Measurements from ENCODE around the gene CDC40.

Gene CDC40

DNA sequence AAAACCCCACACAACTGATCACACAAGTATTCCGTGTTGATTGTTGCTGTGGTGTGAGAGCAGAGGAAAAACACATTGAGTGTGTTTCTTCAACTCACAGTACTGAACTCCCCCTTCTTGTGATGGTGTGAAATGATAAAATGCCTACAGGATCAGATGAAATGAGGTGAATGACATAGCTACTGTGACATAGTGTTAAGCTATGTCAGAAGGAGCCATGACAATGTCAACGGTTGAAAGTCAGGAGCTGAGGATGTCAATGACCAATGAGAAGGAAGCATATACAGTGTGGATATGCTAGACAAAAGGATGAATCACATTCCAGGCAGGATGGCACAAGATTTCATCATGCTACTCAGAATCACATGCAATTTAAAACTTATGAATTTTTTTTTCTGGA is 39.6 kb upstream of the CDC40 start:
- ATAC-seq = no peak
- TF ChIP-seq, protein P1, sequence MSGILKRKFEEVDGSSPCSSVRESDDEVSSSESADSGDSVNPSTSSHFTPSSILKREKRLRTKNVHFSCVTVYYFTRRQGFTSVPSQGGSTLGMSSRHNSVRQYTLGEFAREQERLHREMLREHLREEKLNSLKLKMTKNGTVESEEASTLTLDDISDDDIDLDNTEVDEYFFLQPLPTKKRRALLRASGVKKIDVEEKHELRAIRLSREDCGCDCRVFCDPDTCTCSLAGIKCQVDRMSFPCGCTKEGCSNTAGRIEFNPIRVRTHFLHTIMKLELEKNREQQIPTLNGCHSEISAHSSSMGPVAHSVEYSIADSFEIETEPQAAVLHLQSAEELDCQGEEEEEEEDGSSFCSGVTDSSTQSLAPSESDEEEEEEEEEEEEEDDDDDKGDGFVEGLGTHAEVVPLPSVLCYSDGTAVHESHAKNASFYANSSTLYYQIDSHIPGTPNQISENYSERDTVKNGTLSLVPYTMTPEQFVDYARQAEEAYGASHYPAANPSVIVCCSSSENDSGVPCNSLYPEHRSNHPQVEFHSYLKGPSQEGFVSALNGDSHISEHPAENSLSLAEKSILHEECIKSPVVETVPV (CRISPR knock-in tag; IDR thresholded peaks at IDR 0.05) = no peak
- TF ChIP-seq ZNF565 (CRISPR knock-in tag; conservative IDR thresholded peaks at IDR 0.05; ENCODE audit: low read depth) = no peak
- TF ChIP-seq ARNTL (CRISPR knock-in tag; IDR thresholded peaks at IDR 0.05; ENCODE audit: borderline replicate concordance, low read depth) = no peak

GRCh38 chr6:110147870-110148269 is 32.4 kb upstream of the CDC40 start:
- no peak for ATAC-seq
- TF ChIP-seq RARB (CRISPR knock-in tag; IDR thresholded peaks at IDR 0.05) (no peak), ZNF565 (CRISPR knock-in tag; conservative IDR thresholded peaks at IDR 0.05; ENCODE audit: low read depth) (no peak), PPARA (CRISPR knock-in tag; IDR thresholded peaks at IDR 0.05; ENCODE audit: borderline replicate concordance) (no peak)

DNA sequence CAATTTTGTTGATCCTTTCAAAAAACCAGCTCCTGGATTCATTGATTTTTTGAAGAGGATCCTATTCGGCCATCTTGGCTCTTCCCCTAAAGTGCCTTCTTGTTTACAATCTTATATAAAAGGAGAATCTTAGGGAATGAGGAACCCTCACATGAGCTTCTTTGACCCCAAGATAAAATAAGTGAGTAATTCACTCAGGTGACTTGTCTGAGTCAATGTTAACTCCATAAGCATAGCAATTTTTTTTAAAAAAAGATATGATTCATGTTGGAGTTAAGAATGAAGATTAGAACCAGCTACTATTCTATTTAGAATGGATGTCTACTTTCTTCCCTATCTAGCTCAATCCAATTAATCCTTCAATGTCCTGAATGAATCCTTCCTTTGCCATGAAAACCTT is 21.7 kb upstream of the CDC40 start:
- TF ChIP-seq PPARA (CRISPR knock-in tag; IDR thresholded peaks at IDR 0.05; ENCODE audit: borderline replicate concordance) = no peak
- ATAC-seq = no peak

DNA sequence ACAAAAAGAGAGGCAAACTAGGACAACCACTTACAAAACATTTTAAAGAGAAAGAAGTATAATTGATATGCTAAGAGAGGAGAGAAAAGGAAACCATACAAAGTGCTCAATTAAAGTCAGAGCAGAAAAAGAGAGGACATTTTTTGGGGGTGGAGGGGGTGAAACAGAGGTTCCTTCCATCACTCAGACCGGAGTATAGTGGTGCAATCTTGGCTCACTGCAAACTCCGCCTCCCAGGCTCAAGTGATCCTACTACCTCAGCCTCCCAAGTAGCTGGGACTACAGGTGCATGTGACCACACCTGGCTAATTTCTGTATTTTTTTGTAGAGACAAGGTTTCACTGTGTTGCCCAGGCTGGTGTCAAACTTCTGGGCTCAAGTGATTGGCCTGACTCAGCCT is 10.1 kb upstream of the CDC40 start:
- ATAC-seq = no peak
- no peak for TF ChIP-seq ESRRG (CRISPR knock-in tag; IDR thresholded peaks at IDR 0.05)
- TF ChIP-seq, protein P2, sequence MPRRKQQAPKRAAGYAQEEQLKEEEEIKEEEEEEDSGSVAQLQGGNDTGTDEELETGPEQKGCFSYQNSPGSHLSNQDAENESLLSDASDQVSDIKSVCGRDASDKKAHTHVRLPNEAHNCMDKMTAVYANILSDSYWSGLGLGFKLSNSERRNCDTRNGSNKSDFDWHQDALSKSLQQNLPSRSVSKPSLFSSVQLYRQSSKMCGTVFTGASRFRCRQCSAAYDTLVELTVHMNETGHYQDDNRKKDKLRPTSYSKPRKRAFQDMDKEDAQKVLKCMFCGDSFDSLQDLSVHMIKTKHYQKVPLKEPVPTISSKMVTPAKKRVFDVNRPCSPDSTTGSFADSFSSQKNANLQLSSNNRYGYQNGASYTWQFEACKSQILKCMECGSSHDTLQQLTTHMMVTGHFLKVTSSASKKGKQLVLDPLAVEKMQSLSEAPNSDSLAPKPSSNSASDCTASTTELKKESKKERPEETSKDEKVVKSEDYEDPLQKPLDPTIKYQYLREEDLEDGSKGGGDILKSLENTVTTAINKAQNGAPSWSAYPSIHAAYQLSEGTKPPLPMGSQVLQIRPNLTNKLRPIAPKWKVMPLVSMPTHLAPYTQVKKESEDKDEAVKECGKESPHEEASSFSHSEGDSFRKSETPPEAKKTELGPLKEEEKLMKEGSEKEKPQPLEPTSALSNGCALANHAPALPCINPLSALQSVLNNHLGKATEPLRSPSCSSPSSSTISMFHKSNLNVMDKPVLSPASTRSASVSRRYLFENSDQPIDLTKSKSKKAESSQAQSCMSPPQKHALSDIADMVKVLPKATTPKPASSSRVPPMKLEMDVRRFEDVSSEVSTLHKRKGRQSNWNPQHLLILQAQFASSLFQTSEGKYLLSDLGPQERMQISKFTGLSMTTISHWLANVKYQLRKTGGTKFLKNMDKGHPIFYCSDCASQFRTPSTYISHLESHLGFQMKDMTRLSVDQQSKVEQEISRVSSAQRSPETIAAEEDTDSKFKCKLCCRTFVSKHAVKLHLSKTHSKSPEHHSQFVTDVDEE (CRISPR knock-in tag; IDR thresholded peaks at IDR 0.05) = no peak
- no peak for TF ChIP-seq ARNTL (CRISPR knock-in tag; IDR thresholded peaks at IDR 0.05; ENCODE audit: borderline replicate concordance, low read depth)
- no peak for TF ChIP-seq SNAI2 (CRISPR knock-in tag; IDR thresholded peaks at IDR 0.05)
- TF ChIP-seq CSDC2 (CRISPR knock-in tag; IDR thresholded peaks at IDR 0.05) = no peak
- TF ChIP-seq TCF4 (CRISPR knock-in tag; IDR thresholded peaks at IDR 0.05; ENCODE audit: borderline replicate concordance) = no peak
- TF ChIP-seq, protein P1 (CRISPR knock-in tag; IDR thresholded peaks at IDR 0.05) = no peak

DNA sequence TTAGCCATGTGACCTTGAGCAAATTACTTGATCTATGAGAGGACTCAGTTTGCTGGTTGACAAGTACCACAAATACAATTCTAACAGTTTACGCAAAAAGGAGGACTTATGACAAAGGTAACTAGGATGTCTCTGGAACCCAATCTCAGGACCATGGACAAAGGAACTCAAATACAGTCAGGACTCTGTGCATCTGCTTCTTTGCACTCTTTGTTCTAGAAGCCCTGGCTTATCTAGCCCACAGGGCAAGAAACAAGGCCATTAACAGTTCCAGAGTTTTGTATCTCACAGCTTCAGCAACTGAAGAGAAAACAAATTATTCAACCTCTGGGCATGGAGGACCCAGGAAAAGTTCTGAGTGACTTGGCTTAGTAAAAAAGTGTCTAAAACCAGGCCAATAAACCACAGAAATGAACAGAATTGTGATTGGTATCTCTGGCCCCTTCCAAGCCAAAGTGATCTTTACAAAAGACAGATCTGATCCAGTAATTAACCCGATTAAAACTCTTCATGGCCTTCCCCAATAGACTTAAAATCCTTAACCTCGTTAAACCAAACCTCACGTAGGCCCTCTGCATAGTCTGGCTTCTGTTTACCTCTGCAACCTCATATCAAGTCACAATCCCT is 6.6 kb upstream of the CDC40 start:
- peak; percentile 56; the same call in 1 of the 3 replicates for ATAC-seq
- TF ChIP-seq ZNF565 (CRISPR knock-in tag; conservative IDR thresholded peaks at IDR 0.05; ENCODE audit: low read depth) = no peak
- no peak for TF ChIP-seq SNAI2 (CRISPR knock-in tag; IDR thresholded peaks at IDR 0.05)
- TF ChIP-seq RARB (CRISPR knock-in tag; IDR thresholded peaks at IDR 0.05) = no peak
- no peak for TF ChIP-seq TOX (CRISPR knock-in tag; IDR thresholded peaks at IDR 0.05; ENCODE audit: borderline replicate concordance)
- 0 out of 2 replicates have a peak, but pooled peaks have one; percentile 33 for TF ChIP-seq ZFP3 (CRISPR knock-in tag; IDR thresholded peaks at IDR 0.05)
- TF ChIP-seq ZNF70 (CRISPR knock-in tag; IDR thresholded peaks at IDR 0.05) = no peak
- TF ChIP-seq, protein P2 (CRISPR knock-in tag; IDR thresholded peaks at IDR 0.05) = no peak
- no peak for TF ChIP-seq GLIS3 (CRISPR knock-in tag; IDR thresholded peaks at IDR 0.05)
- 0 out of 2 replicates have a peak, but pooled peaks have one; percentile 43 for TF ChIP-seq CSDC2 (CRISPR knock-in tag; IDR thresholded peaks at IDR 0.05)
- no peak for TF ChIP-seq BACH2 (CRISPR knock-in tag; IDR thresholded peaks at IDR 0.05; ENCODE audit: borderline replicate concordance)
- TF ChIP-seq PPARA (CRISPR knock-in tag; IDR thresholded peaks at IDR 0.05; ENCODE audit: borderline replicate concordance) = no peak
- TF ChIP-seq OSR1 (CRISPR knock-in tag; IDR thresholded peaks at IDR 0.05) = no peak
- TF ChIP-seq, protein P3, sequence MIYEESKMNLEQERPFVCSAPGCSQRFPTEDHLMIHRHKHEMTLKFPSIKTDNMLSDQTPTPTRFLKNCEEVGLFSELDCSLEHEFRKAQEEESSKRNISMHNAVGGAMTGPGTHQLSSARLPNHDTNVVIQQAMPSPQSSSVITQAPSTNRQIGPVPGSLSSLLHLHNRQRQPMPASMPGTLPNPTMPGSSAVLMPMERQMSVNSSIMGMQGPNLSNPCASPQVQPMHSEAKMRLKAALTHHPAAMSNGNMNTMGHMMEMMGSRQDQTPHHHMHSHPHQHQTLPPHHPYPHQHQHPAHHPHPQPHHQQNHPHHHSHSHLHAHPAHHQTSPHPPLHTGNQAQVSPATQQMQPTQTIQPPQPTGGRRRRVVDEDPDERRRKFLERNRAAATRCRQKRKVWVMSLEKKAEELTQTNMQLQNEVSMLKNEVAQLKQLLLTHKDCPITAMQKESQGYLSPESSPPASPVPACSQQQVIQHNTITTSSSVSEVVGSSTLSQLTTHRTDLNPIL (CRISPR knock-in tag; IDR thresholded peaks at IDR 0.05; ENCODE audit: low read depth) = no peak
- TF ChIP-seq, protein P4, sequence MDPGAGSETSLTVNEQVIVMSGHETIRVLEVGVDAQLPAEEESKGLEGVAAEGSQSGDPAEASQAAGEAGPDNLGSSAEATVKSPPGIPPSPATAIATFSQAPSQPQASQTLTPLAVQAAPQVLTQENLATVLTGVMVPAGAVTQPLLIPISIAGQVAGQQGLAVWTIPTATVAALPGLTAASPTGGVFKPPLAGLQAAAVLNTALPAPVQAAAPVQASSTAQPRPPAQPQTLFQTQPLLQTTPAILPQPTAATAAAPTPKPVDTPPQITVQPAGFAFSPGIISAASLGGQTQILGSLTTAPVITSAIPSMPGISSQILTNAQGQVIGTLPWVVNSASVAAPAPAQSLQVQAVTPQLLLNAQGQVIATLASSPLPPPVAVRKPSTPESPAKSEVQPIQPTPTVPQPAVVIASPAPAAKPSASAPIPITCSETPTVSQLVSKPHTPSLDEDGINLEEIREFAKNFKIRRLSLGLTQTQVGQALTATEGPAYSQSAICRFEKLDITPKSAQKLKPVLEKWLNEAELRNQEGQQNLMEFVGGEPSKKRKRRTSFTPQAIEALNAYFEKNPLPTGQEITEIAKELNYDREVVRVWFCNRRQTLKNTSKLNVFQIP (CRISPR knock-in tag; IDR thresholded peaks at IDR 0.05; ENCODE audit: borderline replicate concordance, low read depth) = no peak
- TF ChIP-seq, protein P5, sequence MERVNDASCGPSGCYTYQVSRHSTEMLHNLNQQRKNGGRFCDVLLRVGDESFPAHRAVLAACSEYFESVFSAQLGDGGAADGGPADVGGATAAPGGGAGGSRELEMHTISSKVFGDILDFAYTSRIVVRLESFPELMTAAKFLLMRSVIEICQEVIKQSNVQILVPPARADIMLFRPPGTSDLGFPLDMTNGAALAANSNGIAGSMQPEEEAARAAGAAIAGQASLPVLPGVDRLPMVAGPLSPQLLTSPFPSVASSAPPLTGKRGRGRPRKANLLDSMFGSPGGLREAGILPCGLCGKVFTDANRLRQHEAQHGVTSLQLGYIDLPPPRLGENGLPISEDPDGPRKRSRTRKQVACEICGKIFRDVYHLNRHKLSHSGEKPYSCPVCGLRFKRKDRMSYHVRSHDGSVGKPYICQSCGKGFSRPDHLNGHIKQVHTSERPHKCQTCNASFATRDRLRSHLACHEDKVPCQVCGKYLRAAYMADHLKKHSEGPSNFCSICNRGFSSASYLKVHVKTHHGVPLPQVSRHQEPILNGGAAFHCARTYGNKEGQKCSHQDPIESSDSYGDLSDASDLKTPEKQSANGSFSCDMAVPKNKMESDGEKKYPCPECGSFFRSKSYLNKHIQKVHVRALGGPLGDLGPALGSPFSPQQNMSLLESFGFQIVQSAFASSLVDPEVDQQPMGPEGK (CRISPR knock-in tag; IDR thresholded peaks at IDR 0.05; ENCODE audit: borderline replicate concordance) = no peak

All from SK-N-SH treated with all-trans-retinoic acid at 6 μM for 48 hours (cell line).